GM23338 (cell line): ENCODE data around the gene CNTRL. TPM values are rescaled to one million over a fixed set of nuclear protein-coding genes. Genes with fewer than 3 reads are reported as not detected.
A peak's percentile ranks its signal among the peaks of the same experiment; 100 is the strongest.

ENCODE experiments used
- ATAC-seq: fragments of 200-7000 bp; cut with Tn5 transposase; 3 replicates; pipeline ENCODE4 v1.9.1; 2020
- DNase-seq: peaks from one replicate; pipeline ENCODE4 v3.0.0-alpha.2; 2015; ENCODE audit warnings: low spot score
- H2AFZ ChIP-seq: fragments of 200-600 bp; sonication (generic); 2 replicates; pipeline ENCODE4 v1.8.0; 2016; ENCODE audit warnings: antibody characterized with exemption, mild to moderate bottlenecking, moderate library complexity
- H3F3A ChIP-seq: fragments of 200-600 bp; sonication (generic); replicated peaks from 2 replicates; pipeline ENCODE4 v1.8.0; 2017; ENCODE audit warnings: antibody characterized with exemption, mixed run types, low read depth
- H3K27ac ChIP-seq: fragments of 200-600 bp; sonication (generic); 2 replicates; pipeline ENCODE4 v1.6.1; 2016; ENCODE audit warnings: low read depth
- H3K27me3 ChIP-seq: fragments of 200-600 bp; sonication (generic); 2 replicates; pipeline ENCODE4 v1.8.0; 2016; ENCODE audit warnings: mild to moderate bottlenecking, mixed run types, moderate library complexity; ENCODE audit not compliant: insufficient read depth
- H3K36me3 ChIP-seq: fragments of 200-600 bp; sonication (generic); 2 replicates; pipeline ENCODE4 v1.8.0; 2016; ENCODE audit warnings: mild to moderate bottlenecking; ENCODE audit not compliant: insufficient read depth
- H3K4me1 ChIP-seq: fragments of 200-600 bp; sonication (generic); 2 replicates; pipeline ENCODE4 v1.8.0; 2016; ENCODE audit warnings: mild to moderate bottlenecking, moderate library complexity; ENCODE audit not compliant: insufficient read depth
- H3K4me2 ChIP-seq: fragments of 200-600 bp; sonication (generic); 2 replicates; pipeline ENCODE4 v1.7.1; 2017; ENCODE audit warnings: mixed run types
- H3K4me3 ChIP-seq: fragments of 200-600 bp; sonication (generic); 2 replicates; pipeline ENCODE4 v1.6.1; 2016; ENCODE audit warnings: mixed run types
- H3K79me2 ChIP-seq: fragments of 200-600 bp; sonication (generic); replicated peaks from 2 replicates; pipeline ENCODE4 v1.8.0; 2017; ENCODE audit warnings: mild to moderate bottlenecking; ENCODE audit not compliant: insufficient read depth
- H3K9me2 ChIP-seq: fragments of 200-600 bp; sonication (generic); 2 replicates; pipeline ENCODE4 v1.8.0; 2017; ENCODE audit not compliant: insufficient read depth
- H4K20me1 ChIP-seq: fragments of 200-600 bp; sonication (generic); replicated peaks from 2 replicates; pipeline ENCODE4 v1.8.0; 2017; ENCODE audit warnings: mild to moderate bottlenecking; ENCODE audit not compliant: insufficient read depth
- H3K27ac Mint-ChIP-seq: 2 replicates; pipeline ENCODE4 v1.8.0; 2020; ENCODE audit warnings: inconsistent platforms, mild to moderate bottlenecking, moderate library complexity, mixed read lengths
- H3K27me3 Mint-ChIP-seq: 3 replicates; pipeline ENCODE4 v1.8.0; 2022; ENCODE audit warnings: low read depth, mild to moderate bottlenecking, moderate library complexity, mixed read lengths, inconsistent platforms; ENCODE audit not compliant: insufficient read depth, poor library complexity
- H3K36me3 Mint-ChIP-seq: 3 replicates; pipeline ENCODE4 v1.8.0; 2021; ENCODE audit warnings: low read depth, mild to moderate bottlenecking, inconsistent platforms, moderate library complexity, mixed read lengths
- H3K4me1 Mint-ChIP-seq: 3 replicates; pipeline ENCODE4 v1.8.0; 2020; ENCODE audit warnings: mild to moderate bottlenecking, inconsistent platforms, mixed read lengths
- H3K4me3 Mint-ChIP-seq: 3 replicates; pipeline ENCODE4 v1.8.0; 2021; ENCODE audit warnings: moderate library complexity, mild to moderate bottlenecking, inconsistent platforms, mixed read lengths
- H3K9me3 Mint-ChIP-seq: 3 replicates; pipeline ENCODE4 v1.8.0; 2020; ENCODE audit warnings: moderate library complexity, mild to moderate bottlenecking, inconsistent platforms, mixed read lengths
- CTCF ChIP-seq, 2 experiments: fragments of 200-600 bp in 1 of 2; sonication (generic) in 1 of 2; conservative IDR thresholded peaks; 2 replicates each; pipeline versions ENCODE4 v1.5.1 to v1.6.1; 2016 to 2017; ENCODE audit warnings: antibody characterized with exemption in 2 of 2, low read depth in 2 of 2, mild to moderate bottlenecking in 2 of 2, moderate library complexity in 1 of 2
- JUNB ChIP-seq: IDR thresholded peaks from one replicate; pipeline ENCODE4 v1.6.1; 2016; ENCODE audit warnings: antibody characterized with exemption; ENCODE audit not compliant: unreplicated experiment
- STAT1 ChIP-seq: IDR thresholded peaks from one replicate; pipeline ENCODE4 v1.6.1; 2016; ENCODE audit warnings: antibody characterized with exemption; ENCODE audit not compliant: unreplicated experiment
- ZNF462 ChIP-seq: fragments of 250-450 bp; sonication (Bioruptor Pico); IDR thresholded peaks from 2 replicates; pipeline ENCODE4 v1.5.0; 2020; ENCODE audit warnings: mild to moderate bottlenecking, moderate library complexity
- polyA plus RNA-seq: library from polyadenylated mRNA; unstranded; fragments of >200 nt; fragmentation: Nextera tagmentation; extraction: Ambion mirVana; gene quantifications from 2 replicates; pipeline ENCODE4 v1.2.1, GENCODE V29; 2016
- total RNA-seq: library from RNA; depleted of rRNA; stranded (reverse); fragments of >200 nt; shearing (Covaris generic); gene quantifications from 2 replicates; pipeline ENCODE4 v1.2.3, GENCODE V29; 2014

Gene CNTRL
- total and polyA plus RNA-seq, 2 experiments from 2014 or later, result 9.2 to 11.7 TPM

GRCh38 chr9:121055642-121056143 lies 19.1 kb upstream of the CNTRL start:
- ATAC-seq (peak; percentile 99), DNase-seq (peak; percentile 87)
- no peak overlapping the region; the same call in 1 of the 2 replicates for H3K27ac Mint-ChIP-seq
- Histone ChIP-seq H3K4me2 (no peak overlapping the region), H2AFZ (peak overlapping the region; percentile 72), H3K36me3 (no peaks in the 10 kb centered on the region), H3K27ac (no peak overlapping the region), H4K20me1 (no peaks in the 10 kb centered on the region), H3K4me3 (no peak overlapping the region), H3K4me1 (no peaks in the 10 kb centered on the region), H3K9me2 (no peaks in the 10 kb centered on the region), H3K27me3 (no peaks in the 10 kb centered on the region), H3F3A (no peaks in the 10 kb centered on the region), H3K79me2 (no peaks in the 10 kb centered on the region)
- H3K9me3 Mint-ChIP-seq, result no peaks in the 10 kb centered on the region
- peaks cover 5% of the 10 kb centered on the region; the same call in 2 of the 3 replicates for H3K4me1 Mint-ChIP-seq
- no peaks in the 10 kb centered on the region for H3K36me3 Mint-ChIP-seq
- H3K27me3 Mint-ChIP-seq, result peaks cover 4% of the 10 kb centered on the region
- H3K4me3 Mint-ChIP-seq, result no peak overlapping the region
- peak; percentile 11; the same call in 1 of the 2 replicates for TF ChIP-seq ZNF462 (CRISPR knock-in tag)
- peak; percentile 52 to 70 for TF ChIP-seq CTCF (conservative IDR thresholded peaks at IDR 0.05; ENCODE audit: low read depth in 2 of 2)
- TF ChIP-seq JUNB, result no peak
- no peak for TF ChIP-seq STAT1
